NCI-H187 treated with DMSO at 0.1 percent for 48 hours (cell line): ENCODE results near the gene CLCF1.

Source experiments
- DNase-seq: peaks from one replicate; lab custom pipeline; 2025; lab: John Stamatoyannopoulos, UW

CLCF1 gene

DNA sequence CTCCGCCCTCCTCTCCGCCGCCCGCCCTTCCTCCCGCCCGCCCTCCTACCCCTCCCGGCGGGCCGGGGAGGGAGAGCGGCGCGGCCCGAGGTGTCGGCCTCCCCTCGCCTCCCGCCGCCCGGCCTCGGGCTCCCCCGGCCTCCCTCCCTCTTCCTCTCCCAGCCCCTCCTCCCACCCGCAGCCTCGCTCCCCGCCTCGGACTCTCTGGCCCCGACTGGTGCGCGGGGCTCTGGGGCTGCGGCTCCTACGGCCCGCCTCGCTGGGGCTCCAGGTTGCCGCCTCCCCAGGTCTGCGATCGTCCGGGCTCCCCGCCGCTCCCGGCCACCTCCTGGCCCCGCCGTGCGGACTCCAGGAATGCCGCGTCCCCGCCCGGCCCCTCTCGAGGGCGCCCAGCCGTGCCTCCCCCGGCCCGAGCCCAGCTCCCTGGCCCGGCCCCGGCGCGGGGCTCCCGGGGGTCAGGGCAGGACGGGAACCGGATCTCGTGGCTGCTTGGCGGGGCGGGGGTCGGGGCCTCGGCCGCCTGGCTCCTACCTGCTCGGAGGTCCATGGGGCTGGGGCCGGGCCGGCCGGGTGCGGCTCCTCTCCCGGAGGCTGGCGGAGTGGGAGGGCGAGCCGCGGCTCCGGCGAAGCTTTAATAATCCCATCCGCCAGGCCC, at the start of gene CLCF1:
Gene CLCF1 (minus strand): TSS at position 606 of the 655 bp plus-strand sequence. CDS start 59 bp downstream, at position 547.
- DNase-seq: no peak

DNA sequence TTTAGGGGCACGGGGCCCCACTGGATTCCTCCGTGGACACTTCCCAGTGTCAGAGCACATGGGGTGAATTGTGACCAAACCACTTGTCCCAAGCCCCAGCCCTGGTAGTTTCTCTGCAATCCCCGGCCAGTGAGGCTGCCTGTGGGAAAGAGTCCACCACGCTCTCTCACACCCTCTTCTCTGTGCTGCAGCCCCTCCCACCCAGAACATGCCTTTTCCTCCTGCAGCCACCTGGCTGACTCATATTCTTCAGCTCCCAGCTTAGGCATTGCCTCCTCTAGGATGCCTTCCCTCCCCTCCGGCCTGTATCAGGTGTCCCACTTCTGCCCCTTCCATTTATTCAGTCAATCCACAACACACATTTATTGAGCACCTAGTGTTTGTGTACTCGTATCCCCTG, 49.5 kb upstream of the CLCF1 start:
- DNase-seq: no peak

DNA sequence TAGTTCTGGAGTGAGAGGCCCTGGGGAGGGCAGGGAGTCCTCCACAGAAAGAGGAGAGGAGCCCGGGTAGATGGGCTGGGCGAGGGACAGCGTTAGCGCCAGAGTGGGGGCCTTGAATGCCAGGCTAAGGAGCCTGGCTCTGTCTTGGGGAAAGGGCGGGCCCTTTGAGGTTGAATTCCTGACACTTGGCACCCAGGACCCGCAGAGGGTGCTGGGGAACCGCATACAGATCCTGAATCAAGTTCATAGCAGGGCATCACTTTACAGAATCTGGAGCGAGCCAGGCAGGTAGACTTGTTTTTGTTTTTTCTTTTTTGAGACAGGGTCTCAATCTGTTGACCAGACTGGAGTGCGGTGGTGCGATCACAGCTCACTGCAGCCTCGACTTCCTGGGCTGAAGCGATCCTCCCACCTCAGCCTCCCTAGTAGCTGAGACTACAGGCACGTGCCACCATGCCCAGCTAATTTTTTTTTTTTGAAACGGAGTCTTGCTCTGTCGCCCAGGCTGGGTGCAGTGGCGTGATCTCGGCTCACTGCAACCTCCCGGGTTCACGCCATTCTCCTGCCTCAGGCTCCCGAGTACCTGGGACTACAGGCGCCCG, 48.1 kb upstream of the CLCF1 start:
- no peak for DNase-seq

DNA sequence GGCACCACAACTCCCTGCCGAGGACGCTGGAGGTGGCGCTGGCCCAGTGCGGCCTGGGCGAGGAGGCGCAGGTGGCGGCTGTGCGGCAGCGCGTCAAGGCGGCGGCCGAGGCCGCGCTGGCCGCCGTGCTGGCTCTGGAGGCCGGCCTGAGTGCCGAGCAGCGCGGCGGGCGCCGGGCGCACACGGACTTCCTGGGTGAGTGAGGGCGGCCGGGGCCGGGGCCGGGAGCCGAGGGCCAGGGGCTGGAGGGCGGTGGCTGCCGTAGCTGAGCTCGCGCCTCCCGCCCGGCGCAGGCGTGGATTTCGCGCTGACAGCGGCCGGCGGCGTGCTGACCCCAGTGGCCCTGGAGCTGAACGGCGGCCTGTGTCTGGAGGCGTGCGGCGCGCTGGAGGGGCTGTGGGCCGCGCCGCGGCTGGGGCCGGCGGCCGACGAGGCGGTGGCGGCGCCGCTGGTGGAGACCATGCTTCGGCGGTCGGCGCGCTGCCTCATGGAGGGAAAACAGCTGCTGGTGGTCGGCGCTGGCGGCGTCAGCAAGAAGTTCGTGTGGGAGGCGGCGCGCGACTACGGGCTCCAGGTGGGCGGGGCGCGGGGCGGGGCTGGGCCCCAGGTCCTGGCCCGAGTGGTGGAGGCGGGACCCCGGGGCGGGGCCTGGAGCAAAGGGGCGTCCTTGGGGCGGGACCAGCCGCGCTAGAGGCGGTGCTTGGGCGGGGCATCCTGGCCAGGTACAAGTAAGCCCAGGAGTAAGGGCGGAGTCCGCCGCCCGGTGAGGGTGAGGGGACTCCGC, 47.4 kb upstream of the CLCF1 start:
- DNase-seq: peak; percentile 57

- no peak for DNase-seq
Observed at GRCh38 chr11:67420147-67420645, 46.8 kb upstream of the CLCF1 start.

- DNase-seq: no peak
Observed at GRCh38 chr11:67419325-67420049, 46.1 kb upstream of the CLCF1 start.

DNA sequence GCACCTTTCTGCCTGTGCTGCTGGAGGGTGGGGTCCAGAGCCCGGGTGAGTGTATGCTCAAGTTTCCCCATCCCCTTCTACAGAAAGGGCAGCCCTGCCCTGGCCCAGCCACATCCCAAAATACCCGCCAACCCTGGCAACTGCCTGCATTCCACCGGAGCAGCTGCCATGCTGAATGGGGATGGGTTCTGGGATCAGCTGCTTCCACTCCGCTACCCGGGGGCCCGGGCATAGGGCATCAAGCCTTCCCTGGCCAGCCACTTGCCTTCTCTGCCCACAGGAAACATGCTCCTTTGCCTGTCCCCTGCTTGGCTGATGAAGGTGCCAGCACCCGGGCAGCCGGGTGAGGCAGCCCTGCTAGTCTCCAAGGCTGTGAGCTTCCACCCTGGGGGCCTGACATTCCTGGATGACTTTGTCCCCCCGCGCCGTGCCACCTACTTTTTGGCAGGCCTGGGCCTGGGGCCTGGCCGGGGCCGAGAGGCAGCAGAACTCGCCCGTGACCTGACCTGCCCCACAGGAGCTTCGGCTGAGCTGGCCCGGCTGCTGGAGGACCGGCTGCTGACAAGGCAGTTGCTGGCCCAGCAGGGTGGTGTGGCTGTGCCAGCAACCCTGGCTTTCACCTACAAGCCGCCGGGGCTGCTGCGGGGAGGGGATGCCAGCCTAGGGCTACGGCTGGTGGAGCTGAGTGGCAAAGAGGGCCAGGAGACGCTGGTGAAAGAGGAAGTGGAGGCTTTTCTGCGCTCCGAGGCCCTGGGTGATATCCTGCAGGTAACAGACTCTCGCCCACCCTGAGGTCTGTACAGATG, 45.3 kb upstream of the CLCF1 start:
- DNase-seq: no peak

GRCh38 chr11:67417425-67417824, 44.0 kb upstream of the CLCF1 start:
- no peak for DNase-seq

GRCh38 chr11:67416416-67417335, 43.3 kb upstream of the CLCF1 start:
- no peak for DNase-seq

- DNase-seq: no peak
Observed at GRCh38 chr11:67415501-67416304, 42.3 kb upstream of the CLCF1 start, which contains the start of gene CARNS1. Gene CARNS1, plus strand, starts transcription at chr11:67415678. Its CDS starts 522 bp downstream, at chr11:67416200.

DNA sequence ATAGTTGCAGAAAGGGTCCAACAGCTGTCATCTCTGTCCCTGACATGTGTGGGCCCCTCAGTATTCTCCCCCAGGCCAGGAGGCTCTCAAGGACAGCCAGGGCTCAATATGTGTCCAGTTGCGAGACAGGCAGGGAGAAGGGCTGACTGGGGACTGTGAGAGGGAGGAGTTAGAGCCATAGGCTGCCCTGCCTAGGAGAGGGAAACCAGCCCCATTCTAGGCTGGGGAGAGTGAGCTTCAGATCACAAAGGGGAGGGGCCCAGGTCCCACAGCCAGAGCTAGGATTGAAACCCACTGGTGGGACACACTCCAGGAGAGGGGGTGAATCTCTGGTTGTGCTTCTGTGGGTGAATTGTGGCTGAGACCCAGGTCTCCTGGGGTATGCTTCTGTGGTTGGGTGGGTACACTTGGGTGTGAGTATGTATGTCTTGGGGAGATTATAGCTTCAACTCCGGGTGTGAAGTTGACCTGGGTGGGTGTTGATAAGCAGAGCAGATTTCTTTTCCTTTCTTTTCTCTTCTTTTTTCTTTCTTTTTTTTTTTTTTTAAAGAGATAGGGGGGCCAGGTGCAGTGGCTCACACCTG, 40.0 kb upstream of the CLCF1 start:
- no peak for DNase-seq

GRCh38 chr11:67412495-67413179, 39.2 kb upstream of the CLCF1 start:
- no peak for DNase-seq

- no peak for DNase-seq
Observed at GRCh38 chr11:67411785-67412152, 38.4 kb upstream of the CLCF1 start.

DNA sequence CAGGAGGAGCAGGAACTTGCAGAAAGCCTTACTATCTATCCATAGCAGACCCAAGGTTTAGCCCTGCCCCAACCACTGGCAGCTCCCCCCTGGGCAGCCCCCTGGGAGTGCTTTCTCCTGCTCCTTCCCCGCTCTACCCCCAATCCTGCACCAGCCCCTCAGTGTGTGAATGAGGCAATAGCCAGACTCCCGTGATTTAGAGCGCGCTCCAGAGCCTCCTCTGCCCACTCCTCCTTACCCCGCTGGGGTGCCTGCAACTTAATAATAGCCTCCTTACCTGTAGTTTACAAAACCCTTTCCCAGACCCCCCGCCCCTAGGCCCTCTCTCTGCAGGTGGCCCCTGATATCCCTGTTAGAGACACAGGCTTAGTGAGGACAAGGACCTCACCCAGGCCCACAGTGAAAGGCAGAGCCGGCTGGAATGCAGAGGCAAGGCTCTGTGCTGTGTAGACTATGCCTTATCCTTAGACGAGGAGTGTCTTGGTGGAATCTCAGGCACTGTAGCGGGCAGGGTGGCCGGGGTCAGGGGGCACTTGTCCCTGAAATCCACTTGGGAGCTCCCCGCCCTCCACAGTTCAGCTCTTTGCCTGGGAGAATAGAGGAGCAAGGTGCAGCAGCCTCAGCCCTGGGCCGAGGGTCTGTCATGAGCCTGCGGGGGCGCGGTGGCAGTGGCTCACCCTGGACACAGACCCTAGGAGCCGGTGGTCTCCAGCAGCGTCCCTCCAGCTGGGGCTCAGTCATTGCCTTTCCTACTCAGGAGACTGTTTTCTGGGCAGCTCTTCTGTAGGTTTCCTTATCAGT, 37.8 kb upstream of the CLCF1 start:
- no peak for DNase-seq

GRCh38 chr11:67410369-67410831, 37.0 kb upstream of the CLCF1 start:
- no peak for DNase-seq

- DNase-seq: no peak
Observed at GRCh38 chr11:67409781-67410368, 36.5 kb upstream of the CLCF1 start.

GRCh38 chr11:67409261-67409666, 35.9 kb upstream of the CLCF1 start:
- no peak for DNase-seq
